ENCODE results near the gene SLC22A17. TPM values are rescaled to one million over a fixed set of nuclear protein-coding genes. Genes with fewer than 3 reads are reported as not detected.

The SLC22A17 gene
- total and polyA plus RNA-seq, 2 of the 13 experiments (the other 11 are each of a cell fraction or from before 2014, with no cell fraction given): 0.95 to 1.1 TPM

GRCh38 chr14:23320584-23321571 lies 31.8 kb downstream of the SLC22A17 start, which contains the start of gene PABPN1 (continued):
- TF ChIP-seq FOXJ3 (CRISPR knock-in tag; IDR thresholded peaks at IDR 0.05; ENCODE audit: borderline replicate concordance) (peak; percentile 91), NR3C1 (CRISPR knock-in tag; IDR thresholded peaks at IDR 0.05) (no peak), ATAD3A (CRISPR knock-in tag; IDR thresholded peaks at IDR 0.05) (no peak), ZKSCAN8 (CRISPR knock-in tag; IDR thresholded peaks at IDR 0.05; ENCODE audit: borderline replicate concordance) (peak; percentile 89; the same call in 1 of the 2 replicates), RFX1 (IDR thresholded peaks at IDR 0.05) (peak; percentile 80; the same call in 1 of the 2 replicates), ZNF34 (CRISPR knock-in tag; IDR thresholded peaks at IDR 0.05; ENCODE audit: borderline replicate concordance) (peak; percentile 99), FOXP4 (CRISPR knock-in tag; IDR thresholded peaks at IDR 0.05) (peak; percentile 68), ZFP36L1 (CRISPR knock-in tag; IDR thresholded peaks at IDR 0.05) (peak; percentile 98), ZNF761 (CRISPR knock-in tag; conservative IDR thresholded peaks at IDR 0.05) (peak; percentile 98), MXD1 (CRISPR knock-in tag; IDR thresholded peaks at IDR 0.05) (peak; percentile 82; the same call in 1 of the 2 replicates), IRF2 (CRISPR knock-in tag; IDR thresholded peaks at IDR 0.05) (peak; percentile 97; the same call in 1 of the 2 replicates), GPBP1L1 (CRISPR knock-in tag; IDR thresholded peaks at IDR 0.05) (no peak), FOSL2 (CRISPR knock-in tag; IDR thresholded peaks at IDR 0.05) (peak; percentile 80), KMT2A (CRISPR knock-in tag; IDR thresholded peaks at IDR 0.05) (peak; percentile 82), KMT2B (CRISPR knock-in tag; IDR thresholded peaks at IDR 0.05) (peak; percentile 84), ZNF598 (CRISPR knock-in tag; IDR thresholded peaks at IDR 0.05; ENCODE audit: borderline replicate concordance) (peak; percentile 98), ZKSCAN1 (IDR thresholded peaks at IDR 0.05; ENCODE audit: low read length) (no peak; the same call in 1 of the 2 replicates), ZBTB7A (CRISPR knock-in tag; IDR thresholded peaks at IDR 0.05) (peak; percentile 92), ZNF460 (CRISPR knock-in tag; IDR thresholded peaks at IDR 0.05; ENCODE audit: borderline replicate concordance) (no peak; the same call in 1 of the 2 replicates), NR2F1 (CRISPR knock-in tag; IDR thresholded peaks at IDR 0.05) (peak; percentile 52 to 71; a peak in 2 of 4 replicates), ZNF777 (CRISPR knock-in tag; IDR thresholded peaks at IDR 0.05) (peak; percentile 6; the same call in 1 of the 2 replicates), ISX (CRISPR knock-in tag; conservative IDR thresholded peaks at IDR 0.05) (no peak; the same call in 1 of the 2 replicates), ZNF441 (CRISPR knock-in tag; IDR thresholded peaks at IDR 0.05; ENCODE audit: borderline replicate concordance) (peak; percentile 94), ZNF251 (CRISPR knock-in tag; IDR thresholded peaks at IDR 0.05) (peak; percentile 82; the same call in 1 of the 2 replicates)
- TF ChIP-seq, protein P1, sequence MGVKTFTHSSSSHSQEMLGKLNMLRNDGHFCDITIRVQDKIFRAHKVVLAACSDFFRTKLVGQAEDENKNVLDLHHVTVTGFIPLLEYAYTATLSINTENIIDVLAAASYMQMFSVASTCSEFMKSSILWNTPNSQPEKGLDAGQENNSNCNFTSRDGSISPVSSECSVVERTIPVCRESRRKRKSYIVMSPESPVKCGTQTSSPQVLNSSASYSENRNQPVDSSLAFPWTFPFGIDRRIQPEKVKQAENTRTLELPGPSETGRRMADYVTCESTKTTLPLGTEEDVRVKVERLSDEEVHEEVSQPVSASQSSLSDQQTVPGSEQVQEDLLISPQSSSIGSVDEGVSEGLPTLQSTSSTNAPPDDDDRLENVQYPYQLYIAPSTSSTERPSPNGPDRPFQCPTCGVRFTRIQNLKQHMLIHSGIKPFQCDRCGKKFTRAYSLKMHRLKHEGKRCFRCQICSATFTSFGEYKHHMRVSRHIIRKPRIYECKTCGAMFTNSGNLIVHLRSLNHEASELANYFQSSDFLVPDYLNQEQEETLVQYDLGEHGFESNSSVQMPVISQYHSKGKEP (CRISPR knock-in tag; IDR thresholded peaks at IDR 0.05): peak; percentile 42; the same call in 1 of the 2 replicates
